K562 (cell line): ENCODE data around the gene CNOT1. TPM values are rescaled to one million over a fixed set of nuclear protein-coding genes. Genes with fewer than 3 reads are reported as not detected.

Source experiments
- ATAC-seq: fragments of 200-7000 bp; cut with Tn5 transposase; 3 replicates; pipeline ENCODE4 v1.9.1; 2020; ENCODE audit warnings: moderate library complexity
- BruUV-seq: library from RNA; stranded (reverse); fragments of 400-500 nt; replicated peaks from 2 replicates; lab custom pipeline; 2021; lab: Mats Ljungman, UMichigan
- CTCF ChIA-PET: fragments of 300-600 bp; formaldehyde crosslinking; extraction: SDS; loops from one replicate; lab custom pipeline; 2021; ENCODE audit warnings: low intra/inter-chr PET ratio; lab: Yijun Ruan, JAX
- POLR2A ChIA-PET: fragments of 300-600, 350-650 bp; sonication (Branson Sonifier 250); formaldehyde crosslinking; extraction: SDS; loops from one replicate; lab custom pipeline; 2021; ENCODE audit warnings: antibody characterized with exemption, inconsistent platforms; lab: Yijun Ruan, JAX
- DNase-seq, 4 experiments: peaks; one replicate each; pipeline versions ENCODE4 v3.0.0 to v3.0.0-alpha.2; 2011 to 2018; ENCODE audit warnings: low spot score in 3 of 4, mixed read lengths in 3 of 4; ENCODE audit errors: extremely low read depth in 1 of 4
- FAIRE-seq: peaks from 2 replicates; lab custom pipeline; 2011; peaks lifted over from hg19 to GRCh38; lab: Jason Lieb, UNC
- H2AFZ ChIP-seq: 2 replicates; pipeline ENCODE4 v1.6.0; 2011; ENCODE audit warnings: low read depth, low read length, control low read depth, inconsistent platforms
- H3K27ac ChIP-seq: fragments of 200-600 bp; 3 replicates; pipeline ENCODE4 v1.8.0; 2011; ENCODE audit warnings: low read depth, mild to moderate bottlenecking, control low read depth, inconsistent platforms, low read length, moderate library complexity, mixed read lengths; ENCODE audit errors: extremely low read depth
- H3K27me3 ChIP-seq, 2 experiments: fragments of 300-600 bp in 1 of 2; 2 replicates in 1 of 2; 3 replicates in 1 of 2; pipeline versions ENCODE4 v1.6.0 to v1.8.0; 2011; ENCODE audit warnings: inconsistent platforms in 2 of 2, low read length in 2 of 2, mild to moderate bottlenecking in 1 of 2, mixed read lengths in 1 of 2, moderate library complexity in 1 of 2; ENCODE audit not compliant: control insufficient read depth in 2 of 2, insufficient read depth in 2 of 2
- H3K36me3 ChIP-seq: fragments of 300-600 bp; 3 replicates; pipeline ENCODE4 v1.8.0; 2011; ENCODE audit warnings: mild to moderate bottlenecking, low read length, inconsistent platforms; ENCODE audit not compliant: control insufficient read depth, insufficient read depth
- H3K4me1 ChIP-seq, 2 experiments: fragments of 200-600 bp in 1 of 2; replicated peaks in 1 of 2; 2 replicates in 1 of 2; 3 replicates in 1 of 2; pipeline versions ENCODE4 v1.5.1 to v1.8.0; 2011; ENCODE audit warnings: inconsistent platforms in 2 of 2, low read length in 2 of 2, mild to moderate bottlenecking in 1 of 2, mixed read lengths in 1 of 2, moderate library complexity in 1 of 2; ENCODE audit not compliant: control insufficient read depth in 2 of 2, insufficient read depth in 2 of 2
- H3K4me2 ChIP-seq: 2 replicates; pipeline ENCODE4 v1.6.1; 2011; ENCODE audit warnings: low read length, control low read depth, inconsistent platforms, mixed read lengths; ENCODE audit not compliant: insufficient read depth
- H3K4me3 ChIP-seq: fragments of 200-600 bp; sonication (generic), shearing (Covaris generic); 2 replicates; pipeline ENCODE4 v1.5.1; 2016; ENCODE audit warnings: control low read depth, inconsistent platforms
- H3K79me2 ChIP-seq: fragments of 200-600 bp; 3 replicates; pipeline ENCODE4 v1.8.0; 2011; ENCODE audit warnings: low read length, inconsistent platforms; ENCODE audit not compliant: control insufficient read depth, insufficient read depth
- H3K9ac ChIP-seq, 2 experiments: 2 replicates each; pipeline versions ENCODE4 v1.6.0 to v1.6.1; 2011; ENCODE audit warnings: low read depth in 2 of 2, low read length in 2 of 2, control low read depth in 1 of 2, inconsistent platforms in 1 of 2, mild to moderate bottlenecking in 1 of 2, mixed read lengths in 1 of 2; ENCODE audit not compliant: insufficient read depth in 1 of 2
- H3K9me1 ChIP-seq: one replicate; pipeline ENCODE4 v1.6.0; 2011; ENCODE audit warnings: inconsistent platforms, mild to moderate bottlenecking, low read length, moderate library complexity; ENCODE audit not compliant: control insufficient read depth, insufficient read depth
- H3K9me3 ChIP-seq: replicated peaks from 2 replicates; pipeline ENCODE4 v1.5.1; 2011; ENCODE audit warnings: low read depth, low read length, inconsistent platforms; ENCODE audit not compliant: control insufficient read depth, insufficient read depth
- H4K20me1 ChIP-seq: replicated peaks from 2 replicates; pipeline ENCODE4 v1.6.1; 2011; ENCODE audit warnings: low read length, inconsistent platforms, mixed read lengths; ENCODE audit not compliant: control insufficient read depth, insufficient read depth
- CBFA2T2 ChIP-seq: fragments of 450-650 bp; conservative IDR thresholded peaks from 2 replicates; pipeline ENCODE4 v1.6.1; 2017; ENCODE audit warnings: mild to moderate bottlenecking
- DNMT1 ChIP-seq: fragments of 450-650 bp; IDR thresholded peaks from 2 replicates; pipeline ENCODE4 v1.6.1; 2016; ENCODE audit warnings: antibody characterized with exemption, mild to moderate bottlenecking
- ETV6 ChIP-seq, 3 experiments: fragments of 150-350 bp in 1 of 3; sonication (generic) in 1 of 3; formaldehyde crosslinking in 1 of 3; IDR thresholded peaks; 2 replicates each; pipeline versions ENCODE4 v1.6.1 to v1.8.0; 2014 to 2022; ENCODE audit warnings: borderline replicate concordance in 2 of 3, low read depth in 2 of 3, antibody characterized with exemption in 1 of 3, low read length in 1 of 3, mild to moderate bottlenecking in 1 of 3, missing genetic modification reagents in 1 of 3
- KAT7 ChIP-seq: sonication (generic); formaldehyde crosslinking; IDR thresholded peaks from 2 replicates; pipeline ENCODE4 v1.8.0; 2022; ENCODE audit warnings: missing genetic modification reagents, mild to moderate bottlenecking, borderline replicate concordance
- MAZ ChIP-seq, 2 experiments: fragments of 450-650 bp in 1 of 2; sonication (generic) in 1 of 2; formaldehyde crosslinking; IDR thresholded peaks in 1 of 2; conservative IDR thresholded peaks in 1 of 2; 2 replicates each; pipeline versions ENCODE4 v1.4.0 to v1.5.0; 2020; ENCODE audit warnings: mild to moderate bottlenecking in 1 of 2, missing genetic modification reagents in 1 of 2
- MTA2 ChIP-seq: fragments of 450-650 bp; IDR thresholded peaks from 2 replicates; pipeline ENCODE4 v1.6.1; 2016; ENCODE audit warnings: low read depth
- NFE2 ChIP-seq: IDR thresholded peaks from 2 replicates; pipeline ENCODE4 v1.6.1; 2014; ENCODE audit warnings: antibody characterized with exemption, low read depth
- PTBP1 ChIP-seq: fragments of 200-400 bp; formaldehyde crosslinking; IDR thresholded peaks from 2 replicates; pipeline ENCODE4 v1.6.1; 2017; ENCODE audit warnings: low read depth, low read length
- PYGO2 ChIP-seq: fragments of 450-650 bp; IDR thresholded peaks from 2 replicates; pipeline ENCODE4 v1.6.1; 2016; ENCODE audit warnings: mild to moderate bottlenecking, missing genetic modification characterization, moderate library complexity, missing compliant biosample characterization
- RCOR1 ChIP-seq, 2 experiments: IDR thresholded peaks; 2 replicates each; pipeline ENCODE4 v1.6.1; 2012; ENCODE audit warnings: low read depth in 2 of 2, low read length in 2 of 2, borderline replicate concordance in 1 of 2, improper control_type of control experiment in 1 of 2
- SMARCC2 ChIP-seq: fragments of 450-650 bp; IDR thresholded peaks from 2 replicates; pipeline ENCODE4 v1.6.1; 2017; ENCODE audit warnings: antibody characterized with exemption, moderate library complexity, mild to moderate bottlenecking, low read depth
- TAL1 ChIP-seq: fragments of 450-650 bp; IDR thresholded peaks from 2 replicates; pipeline ENCODE4 v1.6.1; 2016; ENCODE audit warnings: mild to moderate bottlenecking
- ZNF778 ChIP-seq: fragments of 450-650 bp; formaldehyde crosslinking; IDR thresholded peaks from 2 replicates; pipeline ENCODE4 v1.4.0; 2020; ENCODE audit warnings: mild to moderate bottlenecking, moderate library complexity
- WGBS: fragments of 100-300 bp; shearing (Covaris generic); methylation state at CpG from one replicate; pipeline ENCODE4 v1.1.6; 2016; ENCODE audit warnings: low coverage, mixed read lengths; ENCODE audit not compliant: insufficient coverage; ENCODE audit errors: missing lambda C conversion rate; 5-methylcytosine and 5-hydroxymethylcytosine counted together
- in situ Hi-C: fragments of 300-500 bp; cut with MboI; formaldehyde crosslinking; loops from 4 replicates; pipeline ENCODE4 v1.15.0; 2018; ENCODE audit warnings: inconsistent platforms, mixed read lengths
- intact Hi-C: fragments of 100-400 bp; cut with micrococcal nuclease; formaldehyde crosslinking; loops from 2 replicates; pipeline ENCODE4 v1.14.2; 2022
- polyA plus RNA-seq, 8 experiments: library from polyadenylated mRNA; depleted of rRNA in 4 of 8; stranded (reverse) in 5 of 8; unstranded in 3 of 8; fragments of >200 nt; fragmentation: Nextera tagmentation in 2 of 8; fragmentation: Illumina TruSeq in 1 of 8; extraction: Ambion mirVana in 2 of 8; extraction: Trizol in 1 of 8; gene quantifications; 2 replicates each; pipeline versions ENCODE4 v1.2.1 to v1.2.3, GENCODE V29; 2011 to 2014; ENCODE audit warnings: inconsistent platforms in 1 of 8, missing spikeins in 1 of 8
- total RNA-seq, 7 experiments: library from RNA; depleted of rRNA in 6 of 7; stranded (reverse); fragments of >200 nt in 6 of 7; fragmentation: Illumina TruSeq in 2 of 7; extraction: Trizol in 2 of 7; gene quantifications; 2 replicates each; pipeline versions ENCODE4 v1.2.1 to v1.2.3, GENCODE V29; 2011 to 2021; ENCODE audit warnings: low replicate concordance in 1 of 7
- TF ChIP-seq, protein P1 (sequence below): fragments of 250-450 bp; sonication (Bioruptor Pico); IDR thresholded peaks from 2 replicates; pipeline ENCODE4 v1.5.0; 2020; ENCODE audit warnings: mild to moderate bottlenecking, borderline replicate concordance
- TF ChIP-seq, protein P2 (sequence below), 3 experiments: fragments of 200-800 bp in 1 of 3; fragments of 250-450 bp in 1 of 3; fragments of 450-650 bp in 1 of 3; sonication (Bioruptor Pico) in 1 of 3; sonication (Bioruptor generic) in 1 of 3; formaldehyde crosslinking in 1 of 3; IDR thresholded peaks; 2 replicates each; pipeline versions ENCODE4 v1.6.1 to v1.8.0; 2016 to 2022; ENCODE audit warnings: mild to moderate bottlenecking in 2 of 3, missing genetic modification characterization in 2 of 3, missing compliant biosample characterization in 1 of 3, moderate library complexity in 1 of 3

CNOT1 gene
- total and polyA plus RNA-seq, 9 of the 15 experiments (the other 6 are each of a cell fraction or from before 2014, with no cell fraction given) = 110 to 270 (median 220) TPM

DNA sequence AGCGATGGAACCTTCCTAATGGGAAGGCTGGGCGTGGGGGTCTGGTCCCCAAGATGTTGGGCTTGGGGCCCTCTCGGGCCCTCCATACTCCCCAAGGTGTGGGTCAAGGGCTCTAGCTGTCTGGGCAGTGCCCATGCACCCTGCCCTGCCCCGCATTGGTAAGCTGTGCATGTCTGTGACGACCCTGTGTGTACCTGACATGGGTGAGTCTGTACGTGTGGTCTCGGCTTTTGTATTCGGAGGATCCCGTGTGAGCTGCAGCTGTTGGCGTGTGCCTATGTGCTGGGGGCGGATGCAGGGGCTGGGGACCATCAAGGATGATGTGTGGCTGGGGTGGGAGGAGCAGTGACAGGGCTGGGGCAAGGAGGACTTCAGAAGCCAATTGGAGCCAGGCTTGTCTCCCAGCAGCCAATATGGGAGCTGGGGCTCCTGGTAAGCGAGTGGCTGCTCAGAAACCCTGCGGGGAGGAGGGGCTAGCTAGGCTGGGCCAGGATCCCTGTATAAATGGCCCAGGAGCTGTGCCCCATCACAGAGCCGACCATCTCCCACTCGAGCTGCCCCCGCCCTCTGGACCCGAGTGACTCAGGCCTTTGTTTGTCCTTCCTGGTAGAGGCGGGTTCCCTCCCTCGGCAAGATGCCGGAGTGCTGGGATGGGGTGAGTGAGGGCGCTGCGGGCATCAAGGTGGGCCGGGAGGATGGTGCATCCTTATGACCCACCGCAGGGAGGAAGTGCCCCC, 129.8 kb downstream of the CNOT1 start, which contains the start of gene NDRG4 (continued):
- TF ChIP-seq ETV6 (IDR thresholded peaks at IDR 0.05; ENCODE audit: borderline replicate concordance in 1 of 2, low read depth in 2 of 2, low read length in 1 of 2) = no peak
- TF ChIP-seq ETV6 (CRISPR knock-in tag; IDR thresholded peaks at IDR 0.05; ENCODE audit: borderline replicate concordance) = no peak
- TF ChIP-seq TAL1 = no peak
- TF ChIP-seq PTBP1 = no peak
- peak; percentile 47; the same call in 1 of the 2 replicates for TF ChIP-seq NFE2
- no peak for TF ChIP-seq DNMT1
- no peak for TF ChIP-seq MTA2
- no peak for TF ChIP-seq CBFA2T2
- no peak for TF ChIP-seq ZNF778 (CRISPR knock-in tag)
- TF ChIP-seq MAZ (CRISPR knock-in tag; conservative IDR thresholded peaks at IDR 0.05 in 1 of 2, IDR thresholded peaks at IDR 0.05 in 1 of 2) = no peak
- no peak for TF ChIP-seq KAT7 (CRISPR knock-in tag)

DNA sequence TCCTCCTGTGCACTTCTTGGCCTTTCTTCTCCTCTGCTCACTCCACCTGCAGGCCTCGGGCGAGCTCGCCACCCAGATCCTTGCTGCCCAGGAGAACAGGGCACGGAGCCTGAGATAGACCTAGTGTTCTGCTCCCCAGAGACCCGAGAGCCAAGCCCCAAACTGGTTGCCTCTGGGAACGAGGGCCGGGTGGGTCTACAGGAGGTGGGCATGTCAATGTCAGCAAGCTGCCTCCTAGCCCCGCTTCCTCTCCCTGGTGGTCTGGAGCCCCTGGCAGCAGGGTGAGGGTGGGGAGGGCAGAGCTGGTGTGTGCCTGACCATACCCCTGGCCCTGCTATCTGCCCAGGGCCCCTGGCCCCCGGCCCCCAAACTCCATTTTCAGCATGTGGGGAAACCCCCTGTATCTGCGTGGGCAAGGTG, 130.5 kb downstream of the CNOT1 start:
- Histone ChIP-seq H3K9ac (no peak overlapping the region), H3K4me3 (no peak overlapping the region), H3K4me1 (peaks cover 3 to 52% of the 10 kb centered on the region in 2 experiments; a peak in 3 of 5 replicates), H3K27me3 (peaks cover 0 to 3% of the 10 kb centered on the region in 2 experiments; a peak in 3 of 5 replicates), H3K9me1 (no peaks in the 10 kb centered on the region), H3K27ac (no peak overlapping the region), H3K9me3 (no peaks in the 10 kb centered on the region), H3K4me2 (no peak overlapping the region), H3K79me2 (no peaks in the 10 kb centered on the region), H2AFZ (no peak overlapping the region), H3K36me3 (no peaks in the 10 kb centered on the region), H4K20me1 (peaks cover 20% of the 10 kb centered on the region; the same call in 1 of the 2 replicates)
- ATAC-seq = no peak
- CTCF ChIA-PET = no interaction called here
- in situ Hi-C loops (no loop called here), intact Hi-C loops (loop anchor here (5.0 kb wide), 2 partner anchors 163 to 258 kb away; no protein-coding TSS in a partner anchor)
- POLR2A ChIA-PET = no interaction called here
- DNase-seq = no peak
- WGBS = 2% methylated on average over 8 of the region's 10 CpGs
- no peak for FAIRE-seq
- no TSS peak for BruUV-seq
- TF ChIP-seq SMARCC2 = no peak
- TF ChIP-seq, protein P1, sequence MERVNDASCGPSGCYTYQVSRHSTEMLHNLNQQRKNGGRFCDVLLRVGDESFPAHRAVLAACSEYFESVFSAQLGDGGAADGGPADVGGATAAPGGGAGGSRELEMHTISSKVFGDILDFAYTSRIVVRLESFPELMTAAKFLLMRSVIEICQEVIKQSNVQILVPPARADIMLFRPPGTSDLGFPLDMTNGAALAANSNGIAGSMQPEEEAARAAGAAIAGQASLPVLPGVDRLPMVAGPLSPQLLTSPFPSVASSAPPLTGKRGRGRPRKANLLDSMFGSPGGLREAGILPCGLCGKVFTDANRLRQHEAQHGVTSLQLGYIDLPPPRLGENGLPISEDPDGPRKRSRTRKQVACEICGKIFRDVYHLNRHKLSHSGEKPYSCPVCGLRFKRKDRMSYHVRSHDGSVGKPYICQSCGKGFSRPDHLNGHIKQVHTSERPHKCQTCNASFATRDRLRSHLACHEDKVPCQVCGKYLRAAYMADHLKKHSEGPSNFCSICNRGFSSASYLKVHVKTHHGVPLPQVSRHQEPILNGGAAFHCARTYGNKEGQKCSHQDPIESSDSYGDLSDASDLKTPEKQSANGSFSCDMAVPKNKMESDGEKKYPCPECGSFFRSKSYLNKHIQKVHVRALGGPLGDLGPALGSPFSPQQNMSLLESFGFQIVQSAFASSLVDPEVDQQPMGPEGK = no peak
- TF ChIP-seq RCOR1 (IDR thresholded peaks at IDR 0.05; ENCODE audit: borderline replicate concordance in 1 of 2, low read depth in 2 of 2, low read length in 2 of 2) = no peak
- TF ChIP-seq, protein P2, sequence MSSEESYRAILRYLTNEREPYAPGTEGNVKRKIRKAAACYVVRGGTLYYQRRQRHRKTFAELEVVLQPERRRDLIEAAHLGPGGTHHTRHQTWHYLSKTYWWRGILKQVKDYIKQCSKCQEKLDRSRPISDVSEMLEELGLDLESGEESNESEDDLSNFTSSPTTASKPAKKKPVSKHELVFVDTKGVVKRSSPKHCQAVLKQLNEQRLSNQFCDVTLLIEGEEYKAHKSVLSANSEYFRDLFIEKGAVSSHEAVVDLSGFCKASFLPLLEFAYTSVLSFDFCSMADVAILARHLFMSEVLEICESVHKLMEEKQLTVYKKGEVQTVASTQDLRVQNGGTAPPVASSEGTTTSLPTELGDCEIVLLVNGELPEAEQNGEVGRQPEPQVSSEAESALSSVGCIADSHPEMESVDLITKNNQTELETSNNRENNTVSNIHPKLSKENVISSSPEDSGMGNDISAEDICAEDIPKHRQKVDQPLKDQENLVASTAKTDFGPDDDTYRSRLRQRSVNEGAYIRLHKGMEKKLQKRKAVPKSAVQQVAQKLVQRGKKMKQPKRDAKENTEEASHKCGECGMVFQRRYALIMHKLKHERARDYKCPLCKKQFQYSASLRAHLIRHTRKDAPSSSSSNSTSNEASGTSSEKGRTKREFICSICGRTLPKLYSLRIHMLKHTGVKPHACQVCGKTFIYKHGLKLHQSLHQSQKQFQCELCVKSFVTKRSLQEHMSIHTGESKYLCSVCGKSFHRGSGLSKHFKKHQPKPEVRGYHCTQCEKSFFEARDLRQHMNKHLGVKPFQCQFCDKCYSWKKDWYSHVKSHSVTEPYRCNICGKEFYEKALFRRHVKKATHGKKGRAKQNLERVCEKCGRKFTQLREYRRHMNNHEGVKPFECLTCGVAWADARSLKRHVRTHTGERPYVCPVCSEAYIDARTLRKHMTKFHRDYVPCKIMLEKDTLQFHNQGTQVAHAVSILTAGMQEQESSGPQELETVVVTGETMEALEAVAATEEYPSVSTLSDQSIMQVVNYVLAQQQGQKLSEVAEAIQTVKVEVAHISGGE (CRISPR knock-in tag; IDR thresholded peaks at IDR 0.05) = no peak
- no peak for TF ChIP-seq PYGO2 (tag)
